OCI-LY7 (cell line): ENCODE data around the gene EIF2S2. TPM values are rescaled to one million over a fixed set of nuclear protein-coding genes. Genes with fewer than 3 reads are reported as not detected.

Experiments
- BruUV-seq: library from RNA; stranded (reverse); fragments of 400-500 nt; replicated peaks from 2 replicates; lab custom pipeline; 2021; lab: Mats Ljungman, UMichigan
- CTCF ChIA-PET: fragments of 300-600 bp; sonication (Branson Sonifier 250); formaldehyde crosslinking; loops from one replicate; lab custom pipeline; 2022; ENCODE audit warnings: antibody characterized with exemption; ENCODE audit not compliant: unreplicated experiment; lab: Charles Lee
- POLR2A ChIA-PET: fragments of 300-600 bp; sonication (Branson Sonifier 250); formaldehyde crosslinking; loops from one replicate; lab custom pipeline; 2022; ENCODE audit warnings: antibody characterized with exemption; lab: Charles Lee
- DNase-seq: peaks from one replicate; pipeline ENCODE4 v3.0.0-alpha.2; 2015; ENCODE audit warnings: low spot score
- H2AFZ ChIP-seq: fragments of 200-600 bp; sonication (generic), shearing (Covaris generic); 2 replicates; pipeline ENCODE4 v1.6.1; 2014; ENCODE audit warnings: mild to moderate bottlenecking, antibody characterized with exemption, low read length, moderate library complexity
- H3K27ac ChIP-seq: fragments of 200-600 bp; sonication (generic); 2 replicates; pipeline ENCODE4 v1.5.1; 2014; ENCODE audit warnings: mixed run types, low read depth, mild to moderate bottlenecking, moderate library complexity, low read length, inconsistent platforms; ENCODE audit not compliant: poor library complexity, severe bottlenecking
- H3K36me3 ChIP-seq: fragments of 200-600 bp; sonication (generic); 2 replicates; pipeline ENCODE4 v1.6.1; 2014; ENCODE audit warnings: mild to moderate bottlenecking, antibody characterized with exemption, low read length, moderate library complexity, mixed read lengths; ENCODE audit not compliant: insufficient read depth
- H3K4me1 ChIP-seq: fragments of 200-600 bp; sonication (generic); 2 replicates; pipeline ENCODE4 v1.5.1; 2014; ENCODE audit warnings: mild to moderate bottlenecking, low read length; ENCODE audit not compliant: insufficient read depth, poor library complexity, severe bottlenecking
- H3K4me2 ChIP-seq: fragments of 200-600 bp; sonication (generic); 2 replicates; pipeline ENCODE4 v1.6.1; 2014; ENCODE audit warnings: mild to moderate bottlenecking, low read length
- H3K4me3 ChIP-seq: fragments of 200-600 bp; sonication (generic); 2 replicates; pipeline ENCODE4 v1.5.1; 2014; ENCODE audit warnings: mild to moderate bottlenecking, low read depth, low read length; ENCODE audit not compliant: poor library complexity, severe bottlenecking
- H3K79me2 ChIP-seq: fragments of 200-600 bp; sonication (generic); 2 replicates; pipeline ENCODE4 v1.6.1; 2016; ENCODE audit warnings: low read depth, mild to moderate bottlenecking, low read length, moderate library complexity, mixed read lengths; ENCODE audit not compliant: insufficient read depth
- H3K9me2 ChIP-seq: fragments of 200-600 bp; sonication (generic); 2 replicates; pipeline ENCODE4 v1.6.1; 2016; ENCODE audit warnings: mild to moderate bottlenecking, low read length, mixed read lengths; ENCODE audit not compliant: insufficient read depth
- H3K9me3 ChIP-seq: fragments of 200-600 bp; sonication (generic); 2 replicates; pipeline ENCODE4 v1.6.1; 2014; ENCODE audit warnings: mild to moderate bottlenecking, mixed run types, low read length, mixed read lengths
- H4K20me1 ChIP-seq: fragments of 200-600 bp; sonication (generic); 2 replicates; pipeline ENCODE4 v1.6.1; 2014; ENCODE audit warnings: mild to moderate bottlenecking, antibody characterized with exemption, low read length, moderate library complexity, mixed read lengths; ENCODE audit not compliant: insufficient read depth
- EZH2phosphoT487 ChIP-seq: fragments of 200-600 bp; sonication (generic); IDR thresholded peaks from 2 replicates; pipeline ENCODE4 v1.6.1; 2018; ENCODE audit warnings: low read depth, borderline replicate concordance, mild to moderate bottlenecking, mixed run types, antibody characterized with exemption, low read length, moderate library complexity, mixed read lengths
- intact Hi-C: fragments of 100-400 bp; cut with micrococcal nuclease; formaldehyde crosslinking; loops from one replicate; pipeline ENCODE4 v1.10.0; 2022; ENCODE audit not compliant: unreplicated experiment
- total RNA-seq, 2 experiments: library from RNA; depleted of rRNA in 1 of 2; stranded (reverse); fragments of >200 nt in 1 of 2; shearing (Covaris generic) in 1 of 2; gene quantifications; 2 replicates each; pipeline ENCODE4 v1.2.3, GENCODE V29; 2014 to 2022
- TF ChIP-seq, protein P1 (sequence below): fragments of 200-600 bp; sonication (generic); conservative IDR thresholded peaks from 2 replicates; pipeline ENCODE4 v1.5.1; 2014; ENCODE audit warnings: mild to moderate bottlenecking, antibody characterized with exemption, low read length, moderate library complexity, mixed read lengths

EIF2S2 gene
- total RNA-seq, 2 experiments from 2014 or later, result 104 to 130 TPM

DNA sequence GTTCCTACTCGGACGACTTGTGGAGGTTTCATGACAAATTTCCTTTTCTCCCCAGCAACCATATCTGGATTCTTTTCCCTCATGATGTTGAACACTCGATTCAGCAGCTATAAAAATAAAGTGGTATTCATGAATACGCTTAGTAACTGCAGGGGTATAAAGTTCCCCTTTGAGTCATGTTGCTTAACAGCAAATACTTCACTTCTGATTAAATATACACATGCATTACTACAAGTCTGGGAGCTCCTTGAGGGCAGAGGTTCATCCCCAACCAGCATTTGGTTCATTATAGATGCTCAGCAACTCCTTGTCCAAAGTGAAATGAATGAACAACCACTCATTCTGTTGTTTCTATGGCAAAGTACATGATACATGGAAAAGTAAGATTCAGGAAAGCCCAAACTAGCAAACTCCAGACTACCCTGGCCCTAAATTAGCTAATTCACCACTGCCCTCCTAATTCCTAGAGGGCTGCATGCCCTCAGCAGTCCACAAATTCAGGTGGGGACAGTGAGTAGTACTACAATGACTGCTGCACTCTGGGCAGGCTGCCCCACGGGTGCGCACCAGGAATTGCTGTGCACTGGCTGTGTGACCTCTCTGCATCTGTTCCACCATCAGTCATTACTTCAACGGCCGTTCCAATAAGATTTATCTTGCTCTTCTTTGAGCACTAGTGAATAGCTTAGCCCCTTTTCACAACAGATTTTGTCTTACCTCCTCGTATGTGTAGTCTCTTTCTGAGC, 15.2 kb downstream of the EIF2S2 start:
- Histone ChIP-seq H3K4me3 (no peak overlapping the region), H3K27ac (no peak overlapping the region), H4K20me1 (no peaks in the 10 kb centered on the region; the same call in 1 of the 2 replicates), H2AFZ (no peak overlapping the region), H3K4me1 (no peaks in the 10 kb centered on the region), H3K9me3 (no peaks in the 10 kb centered on the region), H3K79me2 (peaks cover 45% of the 10 kb centered on the region; the same call in 1 of the 2 replicates), H3K4me2 (no peak overlapping the region), H3K9me2 (no peaks in the 10 kb centered on the region), H3K36me3 (peaks cover 100% of the 10 kb centered on the region)
- no TSS peak for BruUV-seq
- POLR2A ChIA-PET, result interaction anchor here (0.6 kb wide), 1 partner anchor 644 kb away, joined by 4 read pairs; no protein-coding TSS in a partner anchor
- DNase-seq, result no peak
- TF ChIP-seq EZH2phosphoT487, result no peak
- TF ChIP-seq, protein P1, sequence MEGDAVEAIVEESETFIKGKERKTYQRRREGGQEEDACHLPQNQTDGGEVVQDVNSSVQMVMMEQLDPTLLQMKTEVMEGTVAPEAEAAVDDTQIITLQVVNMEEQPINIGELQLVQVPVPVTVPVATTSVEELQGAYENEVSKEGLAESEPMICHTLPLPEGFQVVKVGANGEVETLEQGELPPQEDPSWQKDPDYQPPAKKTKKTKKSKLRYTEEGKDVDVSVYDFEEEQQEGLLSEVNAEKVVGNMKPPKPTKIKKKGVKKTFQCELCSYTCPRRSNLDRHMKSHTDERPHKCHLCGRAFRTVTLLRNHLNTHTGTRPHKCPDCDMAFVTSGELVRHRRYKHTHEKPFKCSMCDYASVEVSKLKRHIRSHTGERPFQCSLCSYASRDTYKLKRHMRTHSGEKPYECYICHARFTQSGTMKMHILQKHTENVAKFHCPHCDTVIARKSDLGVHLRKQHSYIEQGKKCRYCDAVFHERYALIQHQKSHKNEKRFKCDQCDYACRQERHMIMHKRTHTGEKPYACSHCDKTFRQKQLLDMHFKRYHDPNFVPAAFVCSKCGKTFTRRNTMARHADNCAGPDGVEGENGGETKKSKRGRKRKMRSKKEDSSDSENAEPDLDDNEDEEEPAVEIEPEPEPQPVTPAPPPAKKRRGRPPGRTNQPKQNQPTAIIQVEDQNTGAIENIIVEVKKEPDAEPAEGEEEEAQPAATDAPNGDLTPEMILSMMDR, result no peak
- CTCF ChIA-PET, result no interaction called here
- intact Hi-C loops, result no loop called here

- BruUV-seq, result no TSS peak
- Histone ChIP-seq H3K27ac (no peak overlapping the region), H3K4me3 (no peak overlapping the region), H3K4me1 (no peaks in the 10 kb centered on the region), H4K20me1 (peaks cover 4% of the 10 kb centered on the region; the same call in 1 of the 2 replicates), H3K9me2 (no peaks in the 10 kb centered on the region), H3K9me3 (no peaks in the 10 kb centered on the region), H2AFZ (no peak overlapping the region), H3K4me2 (no peak overlapping the region), H3K79me2 (peaks cover 38% of the 10 kb centered on the region; the same call in 1 of the 2 replicates), H3K36me3 (peaks cover 100% of the 10 kb centered on the region)
- POLR2A ChIA-PET, result interaction anchor here (0.6 to 0.7 kb wide), 3 partner anchors 11 to 256 kb away, joined by 4 to 5 read pairs (median 5); no protein-coding TSS in a partner anchor
- DNase-seq, result no peak
- TF ChIP-seq, protein P1, result no peak
- no peak for TF ChIP-seq EZH2phosphoT487
- CTCF ChIA-PET, result no interaction called here
- intact Hi-C loops, result no loop called here
These were observed 16.2 kb downstream of the EIF2S2 start for GRCh38 chr20:34095825-34096224.

DNA sequence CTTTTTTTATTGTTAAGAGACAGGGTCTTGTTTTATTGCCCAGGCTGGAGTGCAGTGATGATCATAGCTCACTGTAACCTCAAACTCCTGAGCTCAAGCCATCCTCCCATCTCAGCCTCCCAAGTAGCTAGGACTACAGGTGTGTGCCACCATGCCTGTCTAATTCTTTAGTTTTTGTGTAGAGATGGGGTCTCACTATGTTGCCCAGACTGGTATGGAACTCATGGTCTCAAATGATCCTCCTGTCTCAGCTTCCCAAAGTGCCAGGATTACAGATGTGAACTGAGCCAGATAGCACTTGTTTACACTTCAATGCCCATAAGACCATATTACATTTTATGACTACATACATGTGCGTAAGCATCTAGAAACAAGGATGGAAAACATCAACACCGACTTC, 18.1 kb downstream of the EIF2S2 start:
- DNase-seq, result no peak
- H3K27ac ChIP-seq, result no peak overlapping the region
- no peaks in the 10 kb centered on the region for H3K9me3 ChIP-seq
- peaks cover 100% of the 10 kb centered on the region for H3K36me3 ChIP-seq
- H3K4me2 ChIP-seq, result no peak overlapping the region
- CTCF ChIA-PET, result no interaction called here
- intact Hi-C loops, result no loop called here
- H3K4me3 ChIP-seq, result no peak overlapping the region
- no TSS peak for BruUV-seq
- H3K9me2 ChIP-seq, result no peaks in the 10 kb centered on the region
- TF ChIP-seq EZH2phosphoT487, result no peak
- TF ChIP-seq, protein P1, result no peak
- H3K79me2 ChIP-seq, result peaks cover 36% of the 10 kb centered on the region; the same call in 1 of the 2 replicates
- no peaks in the 10 kb centered on the region for H3K4me1 ChIP-seq
- no peak overlapping the region for H2AFZ ChIP-seq
- POLR2A ChIA-PET, result no interaction called here
- peaks cover 4% of the 10 kb centered on the region; the same call in 1 of the 2 replicates for H4K20me1 ChIP-seq
